ENCODE results near the gene VBP1.
A peak's percentile ranks its signal among the peaks of the same experiment; 100 is the strongest.
"Not testable (repeated sequence)": the region's sequence is repeated elsewhere in the genome, so short reads cannot be mapped to it uniquely, and the experiment has no call there.

The VBP1 gene

DNA sequence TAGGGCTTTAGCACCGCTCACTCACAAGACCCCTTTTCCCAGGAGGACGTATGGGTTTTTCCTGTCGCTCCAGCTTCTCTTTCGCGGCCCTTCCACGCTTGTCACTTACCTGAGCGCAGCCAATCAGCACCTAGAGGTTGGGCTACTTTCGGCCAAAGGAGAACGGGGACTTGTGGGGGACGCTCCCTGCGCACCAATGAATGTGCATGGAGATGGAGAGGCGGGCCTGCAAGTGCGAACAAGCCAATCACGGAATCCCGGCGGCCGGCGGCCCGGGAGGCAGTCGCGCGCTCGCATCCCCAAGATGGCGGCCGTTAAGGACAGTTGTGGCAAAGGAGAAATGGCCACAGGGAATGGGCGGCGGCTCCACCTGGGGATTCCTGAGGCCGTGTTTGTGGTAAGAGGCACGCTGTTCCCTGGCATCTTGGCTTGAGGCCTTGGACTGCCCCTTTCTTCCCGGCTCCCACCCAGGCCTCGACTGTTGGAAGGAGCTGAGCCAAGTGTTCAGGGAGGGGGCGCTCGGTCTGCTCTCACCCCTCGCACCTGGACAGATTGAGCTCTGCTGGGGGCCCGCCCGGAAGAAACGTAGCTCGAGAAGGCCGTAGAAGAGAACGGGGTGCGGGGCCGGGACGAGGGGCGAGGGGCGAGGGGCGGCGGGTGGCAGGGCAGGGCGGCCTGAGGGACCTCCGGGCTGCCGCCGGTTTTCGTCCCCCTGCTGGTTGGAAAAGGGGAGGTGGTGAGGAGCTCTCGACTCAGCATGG is at the start of gene VBP1:
Gene VBP1, plus strand, starts transcription at position 282 of the 761 bp plus-strand sequence. Its CDS starts 23 bp downstream, at position 305.
- Mint-ChIP-seq H3K9me3 (no peaks in the 10 kb centered on the region), H3K4me1 (ENCODE audit: low read depth) (peaks cover 8% of the 10 kb centered on the region), H3K27ac (peak within 1 kb of the TSS; percentile 91), H3K27me3 (no peaks in the 10 kb centered on the region), H3K36me3 (ENCODE audit: low read depth) (peaks cover 4% of the 10 kb centered on the region), H3K4me3 (peak within 1 kb of the TSS; percentile 80)
- intact Hi-C loops (cut with micrococcal nuclease) = no loop called here

DNA sequence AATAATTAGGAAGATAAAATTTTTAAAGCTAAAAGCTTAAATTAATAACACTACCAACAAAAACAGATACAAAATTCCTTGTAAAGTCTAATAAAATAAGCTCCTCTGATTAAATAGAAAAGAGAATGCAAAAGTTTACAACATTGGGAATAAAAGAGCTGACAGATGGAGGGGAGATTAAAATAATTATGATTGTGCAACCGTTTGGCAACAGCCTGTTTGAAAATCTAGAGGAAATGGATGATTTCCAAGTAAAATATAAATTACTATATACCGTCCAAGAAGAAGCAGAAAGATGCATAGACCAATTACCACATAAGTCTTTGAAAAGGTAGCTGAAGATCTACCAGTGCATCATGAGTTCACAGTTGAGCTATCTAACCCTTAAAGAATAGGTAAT is 46.4 kb upstream of the VBP1 start:
- no peaks in the 10 kb centered on the region for H3K27me3 Mint-ChIP-seq
- H3K4me1 Mint-ChIP-seq (ENCODE audit: low read depth) = no peaks in the 10 kb centered on the region
- H3K27ac Mint-ChIP-seq = no peak overlapping the region
- H3K36me3 Mint-ChIP-seq (ENCODE audit: low read depth) = no peaks in the 10 kb centered on the region
- H3K9me3 Mint-ChIP-seq = no peaks in the 10 kb centered on the region
- no peak overlapping the region for H3K4me3 Mint-ChIP-seq
- intact Hi-C loops (cut with micrococcal nuclease) = no loop called here

- no peaks in the 10 kb centered on the region for H3K4me1 Mint-ChIP-seq (ENCODE audit: low read depth)
- H3K27me3 Mint-ChIP-seq = no peaks in the 10 kb centered on the region
- intact Hi-C loops (cut with micrococcal nuclease) = no loop called here
These were observed 36.8 kb upstream of the VBP1 start for GRCh38 chrX:155179346-155179997.

DNA sequence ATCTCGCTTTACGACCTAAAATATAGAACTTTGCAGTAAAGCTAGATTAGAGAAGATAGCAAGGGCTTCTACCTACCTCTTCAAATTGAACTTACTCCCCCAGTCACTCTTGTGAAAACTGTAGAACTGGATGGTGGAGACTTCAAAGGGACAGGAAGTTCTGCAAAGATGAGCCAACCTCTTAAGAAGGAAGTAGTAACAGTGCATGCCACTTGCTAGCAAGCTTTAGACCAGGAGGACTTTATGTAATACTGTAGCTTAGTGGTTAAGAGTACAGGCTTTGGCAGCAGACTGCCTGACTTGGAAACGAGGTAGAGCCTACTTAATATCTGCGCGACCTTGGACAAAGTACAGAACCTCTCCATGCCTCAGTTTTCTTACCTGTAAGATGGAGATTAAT is 27.5 kb upstream of the VBP1 start:
- H3K27ac Mint-ChIP-seq = no peak overlapping the region
- peaks cover 10% of the 10 kb centered on the region for H3K4me1 Mint-ChIP-seq (ENCODE audit: low read depth)
- no peaks in the 10 kb centered on the region for H3K27me3 Mint-ChIP-seq
- intact Hi-C loops (cut with micrococcal nuclease) = no loop called here
- no peak overlapping the region for H3K4me3 Mint-ChIP-seq
- H3K9me3 Mint-ChIP-seq = peaks cover 28% of the 10 kb centered on the region
- no peaks in the 10 kb centered on the region for H3K36me3 Mint-ChIP-seq (ENCODE audit: low read depth)

More at GRCh38 chrX:155179346-155179997, 36.8 kb upstream of the VBP1 start:
- H3K4me3 Mint-ChIP-seq = no peak overlapping the region
- no peak overlapping the region for H3K27ac Mint-ChIP-seq
- no peaks in the 10 kb centered on the region for H3K36me3 Mint-ChIP-seq (ENCODE audit: low read depth)
- no peaks in the 10 kb centered on the region for H3K9me3 Mint-ChIP-seq

- H3K27ac Mint-ChIP-seq = no peak overlapping the region
- H3K36me3 Mint-ChIP-seq (ENCODE audit: low read depth) = no peaks in the 10 kb centered on the region
- no peaks in the 10 kb centered on the region for H3K4me1 Mint-ChIP-seq (ENCODE audit: low read depth)
- intact Hi-C loops (cut with micrococcal nuclease) = no loop called here
- no peak overlapping the region for H3K4me3 Mint-ChIP-seq
- H3K27me3 Mint-ChIP-seq = peaks cover 2% of the 10 kb centered on the region
- no peaks in the 10 kb centered on the region for H3K9me3 Mint-ChIP-seq
These were observed 5.1 kb upstream of the VBP1 start for GRCh38 chrX:155211208-155211607.

GRCh38 chrX:155213731-155214130 is 2.5 kb upstream of the VBP1 start:
- H3K4me1 Mint-ChIP-seq (ENCODE audit: low read depth) = peaks cover 6% of the 10 kb centered on the region
- intact Hi-C loops (cut with micrococcal nuclease) = no loop called here

DNA sequence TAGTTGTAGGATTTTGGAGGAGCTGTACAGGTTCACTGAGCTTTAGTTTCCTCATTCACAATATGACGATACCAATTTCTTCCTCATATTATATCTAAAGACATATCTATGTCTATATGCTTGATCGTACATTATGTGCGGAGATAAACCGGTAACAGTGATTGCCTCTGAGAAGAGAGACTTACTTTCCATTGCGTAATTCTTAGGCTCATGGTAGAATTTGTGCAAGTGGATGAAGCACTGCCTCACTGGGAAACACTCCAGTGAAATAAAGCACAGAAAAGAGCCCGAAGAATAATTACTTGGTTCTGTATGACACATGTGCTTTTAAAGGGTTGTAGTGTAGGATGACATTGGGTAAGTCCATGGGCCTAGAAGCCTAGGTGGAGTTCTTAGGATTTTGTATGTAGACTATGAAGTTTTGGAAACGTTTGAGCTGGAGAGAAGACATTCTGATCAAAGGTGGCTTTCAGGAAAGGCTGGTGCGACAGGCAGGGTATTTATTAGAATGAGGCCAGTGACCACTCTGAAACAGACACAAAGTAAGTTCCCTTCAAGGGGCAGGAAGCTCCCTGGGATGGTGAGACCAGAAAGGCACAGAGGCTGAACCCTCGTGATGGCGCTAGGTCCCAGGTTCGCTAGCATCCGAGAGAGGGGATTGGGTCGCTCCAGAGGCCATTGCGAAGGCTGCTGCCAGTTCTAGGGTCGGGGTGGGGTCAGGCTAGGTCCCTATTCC is 649 bp upstream of the VBP1 start:
- intact Hi-C loops (cut with micrococcal nuclease) = no loop called here

More at GRCh38 chrX:155213731-155214130, 2.5 kb upstream of the VBP1 start:
- Mint-ChIP-seq H3K36me3 (ENCODE audit: low read depth) (no peaks in the 10 kb centered on the region), H3K4me3 (no peak overlapping the region), H3K27ac (no peak overlapping the region), H3K27me3 (no peaks in the 10 kb centered on the region), H3K9me3 (no peaks in the 10 kb centered on the region)

DNA sequence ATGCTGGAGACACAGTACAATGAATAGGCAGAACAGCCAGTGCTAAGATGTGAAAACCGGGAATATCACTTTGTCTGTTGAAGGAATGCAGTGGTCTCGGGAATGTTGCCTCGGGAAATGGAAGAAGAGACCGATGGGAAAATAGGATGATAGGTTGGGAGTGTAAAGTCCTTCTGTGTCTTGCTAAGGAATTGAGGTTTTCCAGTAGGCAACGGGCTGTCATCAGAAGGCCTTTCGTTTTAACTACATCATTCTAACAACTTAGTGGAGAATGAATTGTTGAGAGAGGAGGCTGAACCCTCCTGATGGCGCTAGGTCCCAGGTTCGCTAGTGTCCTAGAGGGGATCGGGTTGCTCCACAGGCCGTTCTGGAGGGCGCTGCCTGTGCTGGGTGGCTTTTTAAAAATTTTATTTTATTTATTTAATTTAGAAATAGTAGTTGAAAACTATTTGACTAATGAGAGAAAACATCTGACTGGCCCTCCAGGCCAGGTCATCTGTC is 730 bp downstream of the VBP1 start:
- no peaks in the 10 kb centered on the region for H3K27me3 Mint-ChIP-seq
- H3K27ac Mint-ChIP-seq = peak overlapping the region; percentile 91
- peak overlapping the region; percentile 80 for H3K4me3 Mint-ChIP-seq
- H3K4me1 Mint-ChIP-seq (ENCODE audit: low read depth) = peaks cover 8% of the 10 kb centered on the region
- no peaks in the 10 kb centered on the region for H3K9me3 Mint-ChIP-seq
- intact Hi-C loops (cut with micrococcal nuclease) = no loop called here
- peaks cover 10% of the 10 kb centered on the region for H3K36me3 Mint-ChIP-seq (ENCODE audit: low read depth)

More for the DNA sequence above, 649 bp upstream of the VBP1 start:
- H3K9me3 Mint-ChIP-seq = no peaks in the 10 kb centered on the region
- H3K27ac Mint-ChIP-seq = peak overlapping the region; percentile 91
- peaks cover 8% of the 10 kb centered on the region for H3K4me1 Mint-ChIP-seq (ENCODE audit: low read depth)
- no peaks in the 10 kb centered on the region for H3K27me3 Mint-ChIP-seq
- no peaks in the 10 kb centered on the region for H3K36me3 Mint-ChIP-seq (ENCODE audit: low read depth)
- H3K4me3 Mint-ChIP-seq = peak overlapping the region; percentile 80

GRCh38 chrX:155218777-155219176 is 2.5 kb downstream of the VBP1 start:
- Mint-ChIP-seq H3K36me3 (ENCODE audit: low read depth) (peaks cover 28% of the 10 kb centered on the region), H3K4me3 (no peak overlapping the region), H3K4me1 (ENCODE audit: low read depth) (peaks cover 8% of the 10 kb centered on the region), H3K27me3 (no peaks in the 10 kb centered on the region), H3K9me3 (no peaks in the 10 kb centered on the region), H3K27ac (no peak overlapping the region)
- intact Hi-C loops (cut with micrococcal nuclease) = no loop called here

- Mint-ChIP-seq H3K36me3 (ENCODE audit: low read depth) (peaks cover 49% of the 10 kb centered on the region), H3K27ac (no peak overlapping the region), H3K27me3 (no peaks in the 10 kb centered on the region), H3K4me3 (no peak overlapping the region), H3K4me1 (ENCODE audit: low read depth) (peaks cover 8% of the 10 kb centered on the region), H3K9me3 (no peaks in the 10 kb centered on the region)
- intact Hi-C loops (cut with micrococcal nuclease) = loop anchor here (10.0 kb wide), 1 partner anchor 117 kb away; no protein-coding TSS in a partner anchor
These were observed 5.1 kb downstream of the VBP1 start for GRCh38 chrX:155221351-155221750.

GRCh38 chrX:155223746-155224145 is 7.5 kb downstream of the VBP1 start:
- not testable (repeated sequence) for H3K9me3 Mint-ChIP-seq, H3K27ac Mint-ChIP-seq

DNA sequence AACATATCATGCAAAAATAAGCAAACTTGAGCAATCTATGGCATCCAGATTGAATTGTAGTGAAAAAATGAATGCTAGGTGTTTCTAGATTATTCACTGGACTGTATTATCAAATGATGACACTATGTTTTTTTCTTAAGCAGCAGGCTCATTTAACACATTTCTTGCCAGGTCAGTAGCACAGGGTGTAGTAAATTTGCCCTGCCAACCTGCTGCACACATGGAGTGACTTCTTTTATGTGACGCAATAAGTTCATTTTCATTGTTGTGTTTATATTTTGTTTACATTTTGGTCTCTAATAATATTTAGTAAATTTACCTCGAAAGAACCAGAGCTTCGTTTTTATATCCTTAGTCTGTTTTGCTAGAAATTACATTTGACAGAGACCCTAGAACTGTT is 9.5 kb downstream of the VBP1 start:
- Mint-ChIP-seq H3K36me3 (ENCODE audit: low read depth) (peaks cover 78% of the 10 kb centered on the region), H3K4me3 (no peak overlapping the region), H3K27me3 (no peaks in the 10 kb centered on the region), H3K9me3 (no peaks in the 10 kb centered on the region), H3K27ac (no peak overlapping the region), H3K4me1 (ENCODE audit: low read depth) (peaks cover 6% of the 10 kb centered on the region)
- intact Hi-C loops (cut with micrococcal nuclease) = loop anchor here (10.0 kb wide), 1 partner anchor 121 kb away; no protein-coding TSS in a partner anchor

More at GRCh38 chrX:155223746-155224145, 7.5 kb downstream of the VBP1 start:
- H3K27me3 Mint-ChIP-seq; H3K4me3 Mint-ChIP-seq; H3K4me1 Mint-ChIP-seq (ENCODE audit: low read depth): not testable (repeated sequence)
- intact Hi-C loops (cut with micrococcal nuclease) = loop anchor here (10.0 kb wide), 1 partner anchor 119 kb away; no protein-coding TSS in a partner anchor
- peaks cover 62% of the 10 kb centered on the region for H3K36me3 Mint-ChIP-seq (ENCODE audit: low read depth)

- H3K4me1 Mint-ChIP-seq (ENCODE audit: low read depth) = peaks cover 12% of the 10 kb centered on the region
- H3K27ac Mint-ChIP-seq = no peak overlapping the region
These were observed 14.9 kb downstream of the VBP1 start for GRCh38 chrX:155231163-155231562.

DNA sequence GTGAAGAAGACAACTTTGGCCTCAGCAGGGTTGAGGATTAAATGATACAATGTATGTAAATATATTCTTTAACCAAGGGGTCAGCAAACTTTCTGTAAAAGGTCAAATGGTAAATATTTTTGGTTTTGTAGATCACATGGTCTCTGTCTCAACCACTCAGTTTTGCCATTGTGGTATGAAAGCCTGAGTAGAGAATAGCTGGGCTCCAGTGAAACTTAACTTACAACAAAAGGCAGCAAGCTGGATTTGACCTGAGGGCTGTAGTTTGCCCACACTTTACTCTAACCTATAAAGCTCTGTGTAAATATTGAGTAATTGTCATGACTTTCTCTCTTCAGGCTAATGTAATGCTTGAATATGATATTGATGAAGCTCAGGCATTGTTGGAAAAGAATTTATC is 19.6 kb downstream of the VBP1 start:
- H3K4me3 Mint-ChIP-seq = no peak overlapping the region
- no peaks in the 10 kb centered on the region for H3K27me3 Mint-ChIP-seq
- intact Hi-C loops (cut with micrococcal nuclease) = no loop called here
- H3K4me1 Mint-ChIP-seq (ENCODE audit: low read depth) = peaks cover 14% of the 10 kb centered on the region
- no peak overlapping the region for H3K27ac Mint-ChIP-seq
- peaks cover 55% of the 10 kb centered on the region for H3K36me3 Mint-ChIP-seq (ENCODE audit: low read depth)
- no peaks in the 10 kb centered on the region for H3K9me3 Mint-ChIP-seq

More at GRCh38 chrX:155231163-155231562, 14.9 kb downstream of the VBP1 start:
- intact Hi-C loops (cut with micrococcal nuclease) = no loop called here
- H3K36me3 Mint-ChIP-seq (ENCODE audit: low read depth) = peaks cover 65% of the 10 kb centered on the region
- no peaks in the 10 kb centered on the region for H3K9me3 Mint-ChIP-seq
- no peak overlapping the region for H3K4me3 Mint-ChIP-seq
- no peaks in the 10 kb centered on the region for H3K27me3 Mint-ChIP-seq

Measured in dendritic cell treated with granulocyte-macrophage colony-stimulating factor and Interleukin-4, amounts not matched to agents 40 ng/mL and 50 ng/mL, for 4 days (primary cell).